ENCODE measurements around the gene DOK6.

DOK6 gene

GRCh38 chr18:69895066-69896047, 494.7 kb downstream of the DOK6 start:
- H3K4me3 ChIP-seq (ENCODE audit: control insufficient read depth, low read depth, low read length): no peak overlapping the region
- no peak for DNase-seq (ENCODE audit: low read depth)
- TF ChIP-seq CTCF (IDR thresholded peaks at IDR 0.05; ENCODE audit: control insufficient read depth, insufficient read depth, low read depth, low read length, missing control alignments): no peak

- no peak for TF ChIP-seq CTCF (IDR thresholded peaks at IDR 0.05; ENCODE audit: control insufficient read depth, insufficient read depth, low read depth, low read length, missing control alignments)
- DNase-seq (ENCODE audit: low read depth): no peak
- H3K4me3 ChIP-seq (ENCODE audit: control insufficient read depth, low read depth, low read length): no peak overlapping the region
Measured at GRCh38 chr18:69897397-69898108, 496.9 kb downstream of the DOK6 start.

GRCh38 chr18:69898241-69898861, 497.7 kb downstream of the DOK6 start:
- no peak for DNase-seq (ENCODE audit: low read depth)
- no peak overlapping the region for H3K4me3 ChIP-seq (ENCODE audit: control insufficient read depth, low read depth, low read length)

More at GRCh38 chr18:69898241-69898861, 497.7 kb downstream of the DOK6 start:
- no peak for TF ChIP-seq CTCF (IDR thresholded peaks at IDR 0.05; ENCODE audit: control insufficient read depth, insufficient read depth, low read depth, low read length, missing control alignments)

All from AG09309 (cell line).